Activated naive CD4-positive, alpha-beta T cell treated with anti-CD3 and anti-CD28 coated beads, Interleukin-2, amount 50 U/mL, for 24 hours (primary cell): ENCODE measurements around the gene CLEC10A.
"Not testable (repeated sequence)": the region's sequence is repeated elsewhere in the genome, so short reads cannot be mapped to it uniquely, and the experiment has no call there.

ENCODE experiments used
- H3K27ac Mint-ChIP-seq: one replicate; pipeline ENCODE4 v1.8.0; 2021; ENCODE audit warnings: mild to moderate bottlenecking, mixed read lengths
- H3K27me3 Mint-ChIP-seq: one replicate; pipeline ENCODE4 v1.8.0; 2021; ENCODE audit warnings: mixed read lengths
- H3K36me3 Mint-ChIP-seq: one replicate; pipeline ENCODE4 v1.8.0; 2021; ENCODE audit warnings: mixed read lengths
- H3K4me1 Mint-ChIP-seq: one replicate; pipeline ENCODE4 v1.8.0; 2021; ENCODE audit warnings: mixed read lengths
- H3K4me3 Mint-ChIP-seq: one replicate; pipeline ENCODE4 v1.8.0; 2021; ENCODE audit warnings: mild to moderate bottlenecking, mixed read lengths
- H3K9me3 Mint-ChIP-seq: one replicate; pipeline ENCODE4 v1.8.0; 2021; ENCODE audit warnings: mixed read lengths

The CLEC10A gene

GRCh38 chr17:7111784-7112509 lies 31.9 kb upstream of the CLEC10A start:
- Mint-ChIP-seq H3K9me3 (no peaks in the 10 kb centered on the region), H3K4me1 (peaks cover 8% of the 10 kb centered on the region), H3K36me3 (no peaks in the 10 kb centered on the region), H3K27me3 (no peaks in the 10 kb centered on the region), H3K4me3 (no peak overlapping the region), H3K27ac (no peak overlapping the region)

DNA sequence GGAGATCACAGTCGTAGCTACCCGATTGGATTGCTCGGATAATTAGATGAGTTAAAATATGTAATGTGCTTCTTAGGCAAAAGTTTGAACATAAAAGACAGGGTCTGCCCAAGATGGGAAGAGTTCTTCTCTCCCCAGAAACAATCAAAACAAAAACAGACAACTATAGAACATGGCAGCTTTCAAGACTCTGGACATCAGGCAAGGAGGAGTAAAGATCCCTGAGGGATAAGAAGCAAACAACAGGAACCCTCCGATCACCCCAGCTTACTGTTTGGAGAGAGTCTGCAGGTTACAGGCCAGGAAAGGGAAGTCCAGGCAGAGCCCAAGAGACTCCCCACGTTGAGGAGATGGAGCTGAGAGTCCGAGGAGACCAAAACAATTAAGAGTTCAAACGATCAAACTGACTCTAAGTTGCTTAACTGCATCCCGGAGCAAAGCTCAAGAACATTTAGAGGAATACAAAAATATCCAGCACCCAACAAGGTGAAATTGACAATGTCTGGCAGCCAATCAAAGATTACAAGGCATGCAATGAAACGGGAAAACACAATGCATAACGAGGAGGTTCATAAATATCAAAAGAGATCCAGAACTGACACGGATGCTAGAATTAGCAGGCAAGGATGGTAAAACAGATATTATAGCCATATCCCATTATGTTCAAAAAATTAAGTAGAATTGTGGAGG lies 30.7 kb upstream of the CLEC10A start:
- H3K4me3 Mint-ChIP-seq = no peak overlapping the region
- H3K4me1 Mint-ChIP-seq = peaks cover 8% of the 10 kb centered on the region
- H3K27me3 Mint-ChIP-seq = no peaks in the 10 kb centered on the region
- H3K9me3 Mint-ChIP-seq = no peaks in the 10 kb centered on the region
- no peaks in the 10 kb centered on the region for H3K36me3 Mint-ChIP-seq
- H3K27ac Mint-ChIP-seq = no peak overlapping the region

DNA sequence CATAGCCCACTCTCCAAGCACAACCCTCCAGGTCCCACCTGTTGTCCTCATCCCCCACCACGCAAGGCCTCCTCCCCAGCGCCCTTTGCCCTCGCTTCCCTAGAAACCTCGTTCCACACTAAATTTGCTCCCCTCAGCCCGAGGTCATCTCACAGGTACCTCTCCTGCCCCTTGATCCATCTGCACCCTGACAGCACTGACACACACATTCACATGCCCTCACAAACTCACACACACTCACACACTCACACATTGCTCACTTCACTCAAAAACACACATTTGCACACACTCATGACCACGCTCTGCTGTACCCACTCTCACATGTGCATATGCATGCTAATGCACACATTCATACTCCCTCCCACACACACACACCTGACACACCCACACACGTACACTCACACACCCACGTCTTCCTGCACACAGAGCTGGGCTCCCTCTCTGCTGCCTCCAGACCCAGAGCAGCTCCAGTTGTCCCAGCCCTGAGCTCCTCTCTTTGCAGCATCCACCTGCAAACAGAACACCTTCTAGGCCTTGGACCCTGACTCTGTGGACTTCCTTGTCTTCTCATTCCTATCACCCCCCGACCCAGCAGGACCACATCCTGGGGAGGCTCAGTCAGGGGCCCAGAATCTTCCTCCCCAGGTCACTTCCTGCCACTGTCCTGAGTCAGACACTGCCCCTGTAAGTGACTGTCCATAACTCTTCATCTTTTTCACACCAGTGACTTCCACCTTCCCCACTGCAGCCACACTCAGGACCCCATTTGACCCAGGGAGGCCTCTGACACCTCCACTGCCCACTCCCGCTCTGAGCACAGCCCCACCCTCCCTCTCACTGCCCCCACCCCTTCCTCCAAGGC lies 29.6 kb upstream of the CLEC10A start:
- Mint-ChIP-seq H3K9me3 (no peaks in the 10 kb centered on the region), H3K4me1 (peaks cover 8% of the 10 kb centered on the region), H3K27ac (no peak overlapping the region), H3K36me3 (no peaks in the 10 kb centered on the region), H3K27me3 (no peaks in the 10 kb centered on the region), H3K4me3 (no peak overlapping the region)

DNA sequence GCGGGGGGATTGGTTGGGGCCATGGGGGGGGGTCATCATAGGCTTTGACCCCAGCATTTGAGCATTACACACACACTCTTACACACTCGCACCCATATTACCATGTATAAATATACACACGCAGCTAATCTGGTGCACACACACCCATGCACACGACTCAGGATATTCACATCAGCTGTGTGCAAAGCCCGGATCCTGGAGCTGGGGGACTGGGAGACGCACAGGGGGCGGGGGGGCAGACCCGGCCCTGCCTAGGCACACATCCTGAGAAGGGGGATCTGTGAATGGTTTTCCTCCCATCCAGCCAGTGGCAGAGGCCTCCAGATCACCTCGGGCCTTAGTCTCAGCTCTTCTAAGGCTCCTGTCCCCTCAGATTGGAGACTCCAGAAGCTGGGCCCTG lies 28.9 kb upstream of the CLEC10A start:
- peaks cover 8% of the 10 kb centered on the region for H3K4me1 Mint-ChIP-seq
- H3K27ac Mint-ChIP-seq = no peak overlapping the region
- H3K9me3 Mint-ChIP-seq = no peaks in the 10 kb centered on the region
- no peak overlapping the region for H3K4me3 Mint-ChIP-seq
- H3K27me3 Mint-ChIP-seq = no peaks in the 10 kb centered on the region
- H3K36me3 Mint-ChIP-seq = no peaks in the 10 kb centered on the region

DNA sequence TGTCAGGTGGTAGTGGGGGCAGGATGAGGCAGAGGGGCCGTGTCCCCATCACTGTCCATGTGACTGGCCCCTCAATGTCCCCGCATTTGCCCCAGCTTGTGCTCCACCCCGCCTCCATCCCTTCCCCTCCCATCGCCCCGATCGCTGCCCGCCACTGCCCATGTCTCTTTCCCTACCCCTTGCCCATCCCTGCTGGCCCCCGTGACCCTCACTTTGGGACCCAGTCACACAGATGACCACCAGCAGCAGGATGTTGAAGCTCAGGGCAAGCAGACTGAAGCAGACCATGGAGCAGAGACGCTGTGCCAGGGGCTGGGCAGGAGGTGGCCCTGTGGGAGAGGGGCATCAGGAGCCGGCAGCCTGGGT lies 28.5 kb upstream of the CLEC10A start:
- Mint-ChIP-seq H3K27me3 (no peaks in the 10 kb centered on the region), H3K27ac (no peak overlapping the region), H3K36me3 (no peaks in the 10 kb centered on the region), H3K4me1 (peaks cover 8% of the 10 kb centered on the region), H3K4me3 (no peak overlapping the region), H3K9me3 (no peaks in the 10 kb centered on the region)

- no peak overlapping the region for H3K27ac Mint-ChIP-seq
- H3K36me3 Mint-ChIP-seq = no peaks in the 10 kb centered on the region
- H3K4me3 Mint-ChIP-seq = no peak overlapping the region
- no peaks in the 10 kb centered on the region for H3K9me3 Mint-ChIP-seq
- no peaks in the 10 kb centered on the region for H3K27me3 Mint-ChIP-seq
- H3K4me1 Mint-ChIP-seq = peaks cover 8% of the 10 kb centered on the region
These were observed 27.9 kb upstream of the CLEC10A start for GRCh38 chr17:7107795-7108559.

- Mint-ChIP-seq H3K27ac (no peak overlapping the region), H3K9me3 (no peaks in the 10 kb centered on the region), H3K36me3 (no peaks in the 10 kb centered on the region), H3K27me3 (no peaks in the 10 kb centered on the region), H3K4me1 (peaks cover 8% of the 10 kb centered on the region), H3K4me3 (no peak overlapping the region)
These were observed 27.1 kb upstream of the CLEC10A start for GRCh38 chr17:7107012-7107754.

- H3K4me1 Mint-ChIP-seq = no peaks in the 10 kb centered on the region
- no peak overlapping the region for H3K27ac Mint-ChIP-seq
- peaks cover 2% of the 10 kb centered on the region for H3K27me3 Mint-ChIP-seq
- no peaks in the 10 kb centered on the region for H3K36me3 Mint-ChIP-seq
- H3K9me3 Mint-ChIP-seq = no peaks in the 10 kb centered on the region
- H3K4me3 Mint-ChIP-seq = no peak overlapping the region
These were observed 22.4 kb upstream of the CLEC10A start for GRCh38 chr17:7102421-7102820.

DNA sequence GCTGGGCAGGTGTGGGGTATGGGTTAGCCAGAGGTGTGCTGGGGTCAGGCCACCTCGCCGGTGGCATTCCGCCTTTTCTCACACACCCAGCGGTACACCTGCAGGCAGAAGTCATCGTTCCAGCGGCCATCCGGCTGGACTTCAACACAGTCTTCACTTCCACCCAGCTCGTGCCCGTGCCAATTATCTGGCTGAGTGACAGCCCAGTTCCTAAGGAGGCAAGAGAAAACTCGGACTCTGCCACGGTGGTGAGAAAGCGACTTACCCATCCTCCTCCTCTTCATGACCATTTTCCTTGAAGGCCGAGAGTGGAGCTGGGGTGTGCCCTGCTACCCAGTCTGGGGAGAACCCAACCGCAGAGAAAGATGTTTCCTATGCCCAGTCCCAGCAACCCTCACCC lies 21.5 kb upstream of the CLEC10A start:
- no peaks in the 10 kb centered on the region for H3K4me1 Mint-ChIP-seq
- H3K4me3 Mint-ChIP-seq = no peak overlapping the region
- H3K9me3 Mint-ChIP-seq = no peaks in the 10 kb centered on the region
- no peaks in the 10 kb centered on the region for H3K36me3 Mint-ChIP-seq
- H3K27me3 Mint-ChIP-seq = peaks cover 2% of the 10 kb centered on the region
- no peak overlapping the region for H3K27ac Mint-ChIP-seq

DNA sequence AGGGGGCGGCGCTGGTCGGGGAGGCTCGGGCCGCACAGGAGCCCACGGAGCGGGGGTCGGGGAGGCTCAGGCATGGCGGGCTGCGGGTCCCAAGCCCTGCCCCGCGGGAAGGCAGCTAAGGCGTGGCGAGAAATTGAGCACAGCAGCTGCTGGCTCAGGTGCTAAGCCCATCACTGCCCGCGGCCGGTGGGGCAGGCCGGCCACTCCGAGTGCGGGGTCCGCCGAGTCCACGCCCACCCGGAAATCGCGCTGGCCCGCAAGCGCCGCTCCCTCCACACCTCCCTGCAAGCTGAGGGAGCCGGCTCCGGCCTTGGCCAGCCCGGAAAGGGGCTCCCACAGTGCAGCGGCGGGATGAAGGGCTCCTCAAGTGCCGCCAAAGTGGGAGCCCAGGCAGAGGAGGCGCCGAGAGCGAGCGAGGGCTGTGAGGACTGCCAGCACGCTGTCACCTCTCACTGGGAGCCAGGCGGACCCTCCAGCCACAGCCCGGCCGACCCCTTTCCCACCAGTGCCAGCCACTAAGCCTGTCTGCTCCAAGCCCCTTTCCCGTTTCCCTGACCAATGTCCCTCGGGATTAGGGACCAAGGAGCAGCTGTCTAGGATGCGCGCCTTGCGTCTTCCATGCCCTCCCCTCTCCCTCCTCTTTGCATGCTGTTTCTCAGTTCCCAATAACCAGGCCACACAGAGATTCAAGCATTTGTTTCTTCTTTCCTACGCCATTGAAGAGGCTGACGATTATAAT lies 20.8 kb upstream of the CLEC10A start:
- H3K4me1 Mint-ChIP-seq, H3K27ac Mint-ChIP-seq, H3K36me3 Mint-ChIP-seq, H3K4me3 Mint-ChIP-seq, H3K9me3 Mint-ChIP-seq, H3K27me3 Mint-ChIP-seq: not testable (repeated sequence)

GRCh38 chr17:7098802-7099459 lies 18.9 kb upstream of the CLEC10A start:
- Mint-ChIP-seq H3K9me3 (no peaks in the 10 kb centered on the region), H3K27me3 (peaks cover 2% of the 10 kb centered on the region), H3K4me1 (peaks cover 10% of the 10 kb centered on the region), H3K4me3 (no peak overlapping the region), H3K27ac (no peak overlapping the region), H3K36me3 (no peaks in the 10 kb centered on the region)

- H3K27ac Mint-ChIP-seq = no peak overlapping the region
- H3K4me1 Mint-ChIP-seq = peaks cover 10% of the 10 kb centered on the region
- H3K4me3 Mint-ChIP-seq = no peak overlapping the region
- H3K9me3 Mint-ChIP-seq = no peaks in the 10 kb centered on the region
- H3K27me3 Mint-ChIP-seq = peaks cover 2% of the 10 kb centered on the region
- H3K36me3 Mint-ChIP-seq = no peaks in the 10 kb centered on the region
These were observed 17.9 kb upstream of the CLEC10A start for GRCh38 chr17:7097940-7098339.

DNA sequence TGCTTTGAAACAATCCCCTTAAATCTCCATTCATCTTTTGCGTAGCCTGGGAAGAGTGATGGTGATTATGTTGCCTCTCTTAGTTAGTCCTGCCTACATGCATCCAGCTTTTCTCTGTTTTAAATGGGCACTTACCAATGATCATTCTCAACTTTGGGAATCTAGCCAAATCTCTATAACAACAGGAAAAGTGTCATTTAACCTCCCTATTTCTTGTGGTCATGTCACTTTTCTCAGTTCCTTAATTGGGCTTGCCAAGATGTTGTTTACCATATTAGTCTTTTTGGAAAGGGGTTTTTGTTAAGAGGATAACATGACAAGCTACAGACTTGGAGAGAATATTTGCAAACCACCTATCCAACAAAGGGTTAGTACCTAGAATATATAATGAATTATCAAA lies 15.6 kb upstream of the CLEC10A start:
- H3K27me3 Mint-ChIP-seq = no peaks in the 10 kb centered on the region
- H3K4me3 Mint-ChIP-seq = no peak overlapping the region
- no peaks in the 10 kb centered on the region for H3K36me3 Mint-ChIP-seq
- H3K9me3 Mint-ChIP-seq = no peaks in the 10 kb centered on the region
- peaks cover 10% of the 10 kb centered on the region for H3K4me1 Mint-ChIP-seq
- H3K27ac Mint-ChIP-seq = no peak overlapping the region

DNA sequence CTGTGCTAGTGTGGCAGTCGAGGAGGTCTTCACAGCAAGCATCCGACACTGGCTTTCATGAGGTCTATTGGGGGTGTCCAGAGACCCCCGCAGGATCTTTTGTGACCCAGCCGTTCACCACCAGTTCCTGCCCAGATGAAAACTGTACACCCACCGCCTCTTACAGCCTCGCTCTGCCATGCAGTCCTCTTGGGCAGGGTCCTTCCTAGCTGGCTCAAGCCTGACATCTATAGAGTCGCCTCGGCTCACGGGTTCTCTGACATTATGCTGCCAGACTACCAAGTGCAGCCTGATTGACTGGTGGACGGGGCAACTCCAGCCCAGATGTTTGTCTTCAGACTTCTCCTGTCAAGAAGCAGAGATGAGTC lies 14.6 kb upstream of the CLEC10A start:
- no peaks in the 10 kb centered on the region for H3K9me3 Mint-ChIP-seq
- H3K27ac Mint-ChIP-seq = no peak overlapping the region
- H3K4me3 Mint-ChIP-seq = no peak overlapping the region
- peaks cover 10% of the 10 kb centered on the region for H3K4me1 Mint-ChIP-seq
- H3K36me3 Mint-ChIP-seq = no peaks in the 10 kb centered on the region
- H3K27me3 Mint-ChIP-seq = no peaks in the 10 kb centered on the region
